Measurements from ENCODE around the gene ZNF593. TPM values are rescaled to one million over a fixed set of nuclear protein-coding genes. Genes with fewer than 3 reads are reported as not detected.

Gene ZNF593
- polyA plus RNA-seq, 1 of the 3 experiments (the other 2 are of a cell fraction) = 64.8 TPM

DNA sequence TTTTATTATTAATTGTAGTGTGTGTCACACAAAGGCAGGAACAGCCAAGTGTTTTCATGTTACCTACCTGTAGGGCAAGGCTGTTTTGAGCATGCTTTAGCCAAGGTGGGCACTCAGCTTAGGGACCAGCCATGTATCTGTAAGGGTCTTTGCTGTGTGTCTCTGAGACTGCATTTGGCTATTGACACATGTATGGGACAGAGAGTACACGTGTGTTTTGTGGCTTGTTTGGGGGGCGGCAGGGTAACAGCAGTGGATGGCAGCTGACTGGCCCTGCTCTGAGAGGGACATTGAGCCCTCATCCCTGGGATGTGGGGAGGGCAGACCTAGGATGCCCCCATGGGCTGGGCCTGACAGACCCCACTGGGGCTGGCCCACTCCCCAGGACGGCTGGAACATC is 27.6 kb downstream of the ZNF593 start:
- Histone ChIP-seq H3K4me1 (ENCODE audit: control insufficient read depth in 1 of 2, insufficient read depth in 2 of 2, low read depth in 1 of 2, low read length in 1 of 2) (no peaks in the 10 kb centered on the region), H3K9me3 (no peaks in the 10 kb centered on the region), H3K27ac (ENCODE audit: low read depth in 2 of 2, low read length in 1 of 2) (no peak overlapping the region), H3K9ac (no peak overlapping the region), H3K79me2 (ENCODE audit: insufficient read depth) (no peaks in the 10 kb centered on the region), H3K9me2 (no peaks in the 10 kb centered on the region), H4K20me1 (ENCODE audit: insufficient read depth) (no peaks in the 10 kb centered on the region), H3K36me3 (replicated peaks in 1 of 2; ENCODE audit: control insufficient read depth in 1 of 2, insufficient read depth in 2 of 2, low read length in 1 of 2) (no peaks in the 10 kb centered on the region), H2AFZ (ENCODE audit: low read depth) (no peak overlapping the region), H3K4me2 (no peak overlapping the region), H3K4me3 (ENCODE audit: low read depth in 2 of 2, low read length in 1 of 2) (no peak overlapping the region), H3F3A (replicated peaks; ENCODE audit: insufficient read depth) (no peaks in the 10 kb centered on the region), H3K27me3 (ENCODE audit: insufficient read depth) (no peaks in the 10 kb centered on the region; the same call in 1 of the 2 replicates)
- ChIA-PET POLR2A (no interaction called here), CTCF (interaction anchor here (1.3 kb wide), 1 partner anchor 27 kb away, joined by 7 read pairs; the partner anchor contains the start of gene ZNF593)
- TF ChIP-seq SMC3 (IDR thresholded peaks at IDR 0.05; ENCODE audit: low read depth, low read length) = no peak
- TF ChIP-seq TCF12 (IDR thresholded peaks at IDR 0.05) = no peak
- no peak for TF ChIP-seq FOSL2 (IDR thresholded peaks at IDR 0.05; ENCODE audit: borderline replicate concordance, low read depth)
- no peak for TF ChIP-seq RAD21 (IDR thresholded peaks at IDR 0.05; ENCODE audit: low read length)
- TF ChIP-seq CHD2 (IDR thresholded peaks at IDR 0.05; ENCODE audit: low read length, partially characterized antibody) = no peak
- no peak for TF ChIP-seq FOXJ3 (CRISPR knock-in tag; IDR thresholded peaks at IDR 0.05)
- TF ChIP-seq NRF1 (IDR thresholded peaks at IDR 0.05; ENCODE audit: low read depth, low read length) = no peak
- TF ChIP-seq RFX5 (IDR thresholded peaks at IDR 0.05; ENCODE audit: low read length) = no peak
- no peak for TF ChIP-seq MEF2A (IDR thresholded peaks at IDR 0.05; ENCODE audit: borderline replicate concordance, low read depth)
- no peak for TF ChIP-seq SIN3A (IDR thresholded peaks at IDR 0.05; ENCODE audit: borderline replicate concordance, low read depth, low read length)
- TF ChIP-seq NFIC (IDR thresholded peaks at IDR 0.05; ENCODE audit: borderline replicate concordance) = no peak
- TF ChIP-seq POLR2AphosphoS5 (IDR thresholded peaks at IDR 0.05; ENCODE audit: low read depth, low read length) = no peak
- TF ChIP-seq GABPA (IDR thresholded peaks at IDR 0.05; ENCODE audit: low read depth) = no peak
- TF ChIP-seq, protein P1, sequence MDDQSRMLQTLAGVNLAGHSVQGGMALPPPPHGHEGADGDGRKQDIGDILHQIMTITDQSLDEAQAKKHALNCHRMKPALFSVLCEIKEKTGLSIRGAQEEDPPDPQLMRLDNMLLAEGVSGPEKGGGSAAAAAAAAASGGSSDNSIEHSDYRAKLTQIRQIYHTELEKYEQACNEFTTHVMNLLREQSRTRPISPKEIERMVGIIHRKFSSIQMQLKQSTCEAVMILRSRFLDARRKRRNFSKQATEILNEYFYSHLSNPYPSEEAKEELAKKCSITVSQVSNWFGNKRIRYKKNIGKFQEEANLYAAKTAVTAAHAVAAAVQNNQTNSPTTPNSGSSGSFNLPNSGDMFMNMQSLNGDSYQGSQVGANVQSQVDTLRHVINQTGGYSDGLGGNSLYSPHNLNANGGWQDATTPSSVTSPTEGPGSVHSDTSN (IDR thresholded peaks at IDR 0.05) = no peak
- TF ChIP-seq, protein P2, sequence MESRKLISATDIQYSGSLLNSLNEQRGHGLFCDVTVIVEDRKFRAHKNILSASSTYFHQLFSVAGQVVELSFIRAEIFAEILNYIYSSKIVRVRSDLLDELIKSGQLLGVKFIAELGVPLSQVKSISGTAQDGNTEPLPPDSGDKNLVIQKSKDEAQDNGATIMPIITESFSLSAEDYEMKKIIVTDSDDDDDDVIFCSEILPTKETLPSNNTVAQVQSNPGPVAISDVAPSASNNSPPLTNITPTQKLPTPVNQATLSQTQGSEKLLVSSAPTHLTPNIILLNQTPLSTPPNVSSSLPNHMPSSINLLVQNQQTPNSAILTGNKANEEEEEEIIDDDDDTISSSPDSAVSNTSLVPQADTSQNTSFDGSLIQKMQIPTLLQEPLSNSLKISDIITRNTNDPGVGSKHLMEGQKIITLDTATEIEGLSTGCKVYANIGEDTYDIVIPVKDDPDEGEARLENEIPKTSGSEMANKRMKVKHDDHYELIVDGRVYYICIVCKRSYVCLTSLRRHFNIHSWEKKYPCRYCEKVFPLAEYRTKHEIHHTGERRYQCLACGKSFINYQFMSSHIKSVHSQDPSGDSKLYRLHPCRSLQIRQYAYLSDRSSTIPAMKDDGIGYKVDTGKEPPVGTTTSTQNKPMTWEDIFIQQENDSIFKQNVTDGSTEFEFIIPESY (IDR thresholded peaks at IDR 0.05; ENCODE audit: borderline replicate concordance, low read depth) = no peak
- no peak for DNase-seq
- 42% methylated on average over 2 of the region's 3 CpGs for WGBS (ENCODE audit: low lambda C conversion rate)

DNA sequence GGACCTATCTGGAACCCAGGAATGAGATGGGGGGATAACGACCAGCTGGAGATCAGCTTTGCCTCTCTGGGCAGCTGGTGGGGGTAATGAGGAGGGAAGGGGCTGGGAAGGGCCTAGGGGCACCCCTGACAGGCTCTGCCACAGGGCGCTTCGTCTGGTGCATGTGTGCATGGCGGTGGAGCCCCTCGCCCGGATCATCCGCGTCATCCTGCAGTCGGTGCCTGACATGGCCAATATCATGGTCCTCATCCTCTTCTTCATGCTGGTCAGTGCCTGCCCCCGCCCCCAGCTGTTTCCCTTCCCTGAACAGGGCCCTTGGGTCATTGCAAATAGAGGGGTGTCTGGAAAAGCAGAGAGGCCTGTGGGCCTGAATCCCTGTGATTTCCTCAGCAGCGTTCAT is 28.1 kb downstream of the ZNF593 start:
- Histone ChIP-seq H3F3A (replicated peaks; ENCODE audit: insufficient read depth) (no peaks in the 10 kb centered on the region), H3K9ac (no peak overlapping the region), H4K20me1 (ENCODE audit: insufficient read depth) (no peaks in the 10 kb centered on the region), H3K4me3 (ENCODE audit: low read depth in 2 of 2, low read length in 1 of 2) (no peak overlapping the region), H3K79me2 (ENCODE audit: insufficient read depth) (no peaks in the 10 kb centered on the region), H3K27me3 (ENCODE audit: insufficient read depth) (no peaks in the 10 kb centered on the region; the same call in 1 of the 2 replicates), H3K27ac (ENCODE audit: low read depth in 2 of 2, low read length in 1 of 2) (no peak overlapping the region), H3K4me1 (ENCODE audit: control insufficient read depth in 1 of 2, insufficient read depth in 2 of 2, low read depth in 1 of 2, low read length in 1 of 2) (no peaks in the 10 kb centered on the region), H2AFZ (ENCODE audit: low read depth) (no peak overlapping the region), H3K36me3 (replicated peaks in 1 of 2; ENCODE audit: control insufficient read depth in 1 of 2, insufficient read depth in 2 of 2, low read length in 1 of 2) (no peaks in the 10 kb centered on the region), H3K9me2 (no peaks in the 10 kb centered on the region), H3K4me2 (no peak overlapping the region), H3K9me3 (no peaks in the 10 kb centered on the region)
- 19% methylated on average over 2 of the region's 11 CpGs for WGBS (ENCODE audit: low lambda C conversion rate)
- no peak for DNase-seq
- ChIA-PET POLR2A (no interaction called here), CTCF (interaction anchor here (0.6 to 1.6 kb wide), 4 partner anchors 15 to 36 kb away, joined by 3 to 7 read pairs (median 4); partner anchors contain the start of genes CEP85 and ZNF593)
- no peak for TF ChIP-seq POLR2AphosphoS5 (IDR thresholded peaks at IDR 0.05; ENCODE audit: low read depth, low read length)
- no peak for TF ChIP-seq NRF1 (IDR thresholded peaks at IDR 0.05; ENCODE audit: low read depth, low read length)
- TF ChIP-seq SMC3 (IDR thresholded peaks at IDR 0.05; ENCODE audit: low read depth, low read length) = no peak
- TF ChIP-seq NFIC (IDR thresholded peaks at IDR 0.05; ENCODE audit: borderline replicate concordance) = no peak
- TF ChIP-seq, protein P3, sequence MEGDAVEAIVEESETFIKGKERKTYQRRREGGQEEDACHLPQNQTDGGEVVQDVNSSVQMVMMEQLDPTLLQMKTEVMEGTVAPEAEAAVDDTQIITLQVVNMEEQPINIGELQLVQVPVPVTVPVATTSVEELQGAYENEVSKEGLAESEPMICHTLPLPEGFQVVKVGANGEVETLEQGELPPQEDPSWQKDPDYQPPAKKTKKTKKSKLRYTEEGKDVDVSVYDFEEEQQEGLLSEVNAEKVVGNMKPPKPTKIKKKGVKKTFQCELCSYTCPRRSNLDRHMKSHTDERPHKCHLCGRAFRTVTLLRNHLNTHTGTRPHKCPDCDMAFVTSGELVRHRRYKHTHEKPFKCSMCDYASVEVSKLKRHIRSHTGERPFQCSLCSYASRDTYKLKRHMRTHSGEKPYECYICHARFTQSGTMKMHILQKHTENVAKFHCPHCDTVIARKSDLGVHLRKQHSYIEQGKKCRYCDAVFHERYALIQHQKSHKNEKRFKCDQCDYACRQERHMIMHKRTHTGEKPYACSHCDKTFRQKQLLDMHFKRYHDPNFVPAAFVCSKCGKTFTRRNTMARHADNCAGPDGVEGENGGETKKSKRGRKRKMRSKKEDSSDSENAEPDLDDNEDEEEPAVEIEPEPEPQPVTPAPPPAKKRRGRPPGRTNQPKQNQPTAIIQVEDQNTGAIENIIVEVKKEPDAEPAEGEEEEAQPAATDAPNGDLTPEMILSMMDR (IDR thresholded peaks at IDR 0.05) = no peak
- no peak for TF ChIP-seq JUND (IDR thresholded peaks at IDR 0.05)
- no peak for TF ChIP-seq MXI1 (IDR thresholded peaks at IDR 0.05; ENCODE audit: low read depth, low read length)
- TF ChIP-seq FOXJ3 (CRISPR knock-in tag; IDR thresholded peaks at IDR 0.05) = no peak
- TF ChIP-seq, protein P4, sequence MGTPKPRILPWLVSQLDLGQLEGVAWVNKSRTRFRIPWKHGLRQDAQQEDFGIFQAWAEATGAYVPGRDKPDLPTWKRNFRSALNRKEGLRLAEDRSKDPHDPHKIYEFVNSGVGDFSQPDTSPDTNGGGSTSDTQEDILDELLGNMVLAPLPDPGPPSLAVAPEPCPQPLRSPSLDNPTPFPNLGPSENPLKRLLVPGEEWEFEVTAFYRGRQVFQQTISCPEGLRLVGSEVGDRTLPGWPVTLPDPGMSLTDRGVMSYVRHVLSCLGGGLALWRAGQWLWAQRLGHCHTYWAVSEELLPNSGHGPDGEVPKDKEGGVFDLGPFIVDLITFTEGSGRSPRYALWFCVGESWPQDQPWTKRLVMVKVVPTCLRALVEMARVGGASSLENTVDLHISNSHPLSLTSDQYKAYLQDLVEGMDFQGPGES (IDR thresholded peaks at IDR 0.05; ENCODE audit: low read depth, low read length) = no peak
- no peak for TF ChIP-seq YY1 (IDR thresholded peaks at IDR 0.05; ENCODE audit: low read depth)
- TF ChIP-seq EZH2phosphoT487 (IDR thresholded peaks at IDR 0.05; ENCODE audit: borderline replicate concordance, low read depth) = no peak
- TF ChIP-seq, protein P1 (IDR thresholded peaks at IDR 0.05) = no peak
- TF ChIP-seq RCOR1 (IDR thresholded peaks at IDR 0.05; ENCODE audit: low read length) = no peak

Data from SK-N-SH (cell line).